Hepatocyte (in vitro differentiated cells): Measurements from ENCODE around the gene DDX1. TPM values are rescaled to one million over a fixed set of nuclear protein-coding genes. Genes with fewer than 3 reads are reported as not detected.

ENCODE experiments used
- DNase-seq: peaks from one replicate; pipeline ENCODE4 v3.0.0-alpha.2; 2016; ENCODE audit warnings: low spot score
- H2AFZ ChIP-seq: fragments of 200-600 bp; sonication (generic); 2 replicates; pipeline ENCODE4 v1.6.0; 2016; ENCODE audit warnings: antibody characterized with exemption, mild to moderate bottlenecking
- H3K27ac ChIP-seq: fragments of 200-600 bp; sonication (generic); 2 replicates; pipeline ENCODE4 v1.5.1; 2016; ENCODE audit warnings: mild to moderate bottlenecking
- H3K27me3 ChIP-seq: fragments of 200-600 bp; sonication (generic); 2 replicates; pipeline ENCODE4 v1.6.1; 2016
- H3K36me3 ChIP-seq: fragments of 200-600 bp; sonication (generic); replicated peaks from 2 replicates; pipeline ENCODE4 v1.5.1; 2016; ENCODE audit warnings: low read depth; ENCODE audit not compliant: insufficient read depth
- H3K4me1 ChIP-seq: fragments of 200-600 bp; sonication (generic); 2 replicates; pipeline ENCODE4 v1.5.1; 2016; ENCODE audit warnings: mild to moderate bottlenecking, moderate library complexity; ENCODE audit not compliant: insufficient read depth
- H3K4me2 ChIP-seq: fragments of 200-600 bp; sonication (generic); 2 replicates; pipeline ENCODE4 v1.6.0; 2016
- H3K4me3 ChIP-seq: fragments of 200-600 bp; sonication (generic); 2 replicates; pipeline ENCODE4 v1.5.1; 2016; ENCODE audit warnings: mild to moderate bottlenecking
- H3K79me2 ChIP-seq: fragments of 200-600 bp; sonication (generic); 2 replicates; pipeline ENCODE4 v1.6.0; 2017; ENCODE audit warnings: mild to moderate bottlenecking
- H3K9me2 ChIP-seq: fragments of 200-600 bp; sonication (generic); replicated peaks from 2 replicates; pipeline ENCODE4 v1.6.0; 2017; ENCODE audit warnings: mild to moderate bottlenecking; ENCODE audit not compliant: insufficient read depth
- H3K9me3 ChIP-seq: fragments of 200-600 bp; sonication (generic); 2 replicates; pipeline ENCODE4 v1.5.1; 2016; ENCODE audit warnings: low read depth, mild to moderate bottlenecking
- H4K20me1 ChIP-seq: fragments of 200-600 bp; sonication (generic); 2 replicates; pipeline ENCODE4 v1.6.0; 2016; ENCODE audit warnings: mild to moderate bottlenecking; ENCODE audit not compliant: insufficient read depth, poor library complexity, severe bottlenecking
- EZH2 ChIP-seq: fragments of 200-600 bp; sonication (generic); IDR thresholded peaks from 2 replicates; pipeline ENCODE4 v1.6.1; 2016; ENCODE audit warnings: antibody characterized with exemption, mild to moderate bottlenecking, borderline replicate concordance
- EZH2phosphoT487 ChIP-seq: fragments of 200-600 bp; sonication (generic); IDR thresholded peaks from one replicate; pipeline ENCODE4 v1.6.1; 2018; ENCODE audit warnings: antibody characterized with exemption, mild to moderate bottlenecking, low read depth, moderate library complexity; ENCODE audit not compliant: unreplicated experiment, severe bottlenecking
- WGBS: methylation state at CpG from one replicate; pipeline ENCODE4 v1.1.6; 2016; ENCODE audit warnings: low lambda C conversion rate; ENCODE audit errors: missing lambda C conversion rate; 5-methylcytosine and 5-hydroxymethylcytosine counted together
- polyA plus RNA-seq: library from polyadenylated mRNA; unstranded; fragments of >200 nt; fragmentation: Nextera tagmentation; extraction: Ambion mirVana; gene quantifications from 2 replicates; pipeline ENCODE4 v1.2.1, GENCODE V29; 2016
- total RNA-seq: library from RNA; depleted of rRNA; stranded (reverse); fragments of >200 nt; gene quantifications from 2 replicates; pipeline ENCODE4 v1.2.3, GENCODE V29; 2014
- TF ChIP-seq, protein P1 (sequence below): fragments of 200-600 bp; sonication (generic); IDR thresholded peaks from 2 replicates; pipeline ENCODE4 v1.5.1; 2016; ENCODE audit warnings: antibody characterized with exemption, mild to moderate bottlenecking; ENCODE audit not compliant: poor library complexity

Gene DDX1
- total and polyA plus RNA-seq, 2 experiments from 2014 or later: 70.2 to 76.2 TPM

DNA sequence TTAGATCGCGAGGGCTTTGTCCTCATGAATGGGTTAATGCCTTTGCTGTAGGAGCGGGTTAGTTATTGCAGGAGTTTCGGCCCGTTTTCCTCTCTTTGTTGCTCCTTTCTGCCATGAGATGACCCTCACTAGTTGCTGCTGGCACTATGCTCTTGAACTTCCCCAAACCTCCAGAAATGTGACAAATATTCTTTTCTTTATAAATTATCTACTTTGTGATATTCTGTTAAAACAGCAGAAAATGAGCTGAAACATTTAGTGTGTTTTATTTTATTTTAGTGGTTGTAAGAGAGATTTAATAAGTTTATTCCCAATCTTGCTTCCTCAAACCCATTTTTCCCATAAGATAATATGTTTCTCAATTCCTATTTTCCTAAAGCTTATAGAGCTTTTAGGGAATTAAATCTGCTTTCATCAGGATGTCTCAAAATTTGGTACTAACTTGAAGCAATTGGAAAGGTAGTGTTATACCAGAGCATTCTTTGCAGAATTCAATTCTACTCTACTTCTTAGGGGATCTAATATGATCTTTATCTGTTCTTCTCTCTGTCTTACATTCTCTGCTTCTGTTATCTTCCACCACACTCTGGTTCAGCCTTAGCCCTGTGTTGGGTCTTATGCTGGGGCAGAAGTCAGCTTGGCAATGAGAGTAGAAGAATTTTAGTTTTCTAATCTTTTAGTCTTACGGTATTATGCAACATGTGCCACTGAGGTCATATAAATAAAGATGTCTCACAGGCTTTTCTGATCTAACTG, 23.1 kb downstream of the DDX1 start:
- Histone ChIP-seq H4K20me1 (no peaks in the 10 kb centered on the region), H3K79me2 (no peaks in the 10 kb centered on the region), H3K4me2 (no peak overlapping the region), H3K27ac (no peak overlapping the region), H2AFZ (no peak overlapping the region), H3K27me3 (no peaks in the 10 kb centered on the region), H3K9me2 (no peaks in the 10 kb centered on the region), H3K36me3 (peaks cover 2% of the 10 kb centered on the region), H3K9me3 (no peaks in the 10 kb centered on the region), H3K4me1 (no peaks in the 10 kb centered on the region), H3K4me3 (no peak overlapping the region)
- WGBS: 87% methylated on average over 6 of the region's 6 CpGs
- TF ChIP-seq EZH2phosphoT487 (no peak), EZH2 (no peak)
- TF ChIP-seq, protein P1, sequence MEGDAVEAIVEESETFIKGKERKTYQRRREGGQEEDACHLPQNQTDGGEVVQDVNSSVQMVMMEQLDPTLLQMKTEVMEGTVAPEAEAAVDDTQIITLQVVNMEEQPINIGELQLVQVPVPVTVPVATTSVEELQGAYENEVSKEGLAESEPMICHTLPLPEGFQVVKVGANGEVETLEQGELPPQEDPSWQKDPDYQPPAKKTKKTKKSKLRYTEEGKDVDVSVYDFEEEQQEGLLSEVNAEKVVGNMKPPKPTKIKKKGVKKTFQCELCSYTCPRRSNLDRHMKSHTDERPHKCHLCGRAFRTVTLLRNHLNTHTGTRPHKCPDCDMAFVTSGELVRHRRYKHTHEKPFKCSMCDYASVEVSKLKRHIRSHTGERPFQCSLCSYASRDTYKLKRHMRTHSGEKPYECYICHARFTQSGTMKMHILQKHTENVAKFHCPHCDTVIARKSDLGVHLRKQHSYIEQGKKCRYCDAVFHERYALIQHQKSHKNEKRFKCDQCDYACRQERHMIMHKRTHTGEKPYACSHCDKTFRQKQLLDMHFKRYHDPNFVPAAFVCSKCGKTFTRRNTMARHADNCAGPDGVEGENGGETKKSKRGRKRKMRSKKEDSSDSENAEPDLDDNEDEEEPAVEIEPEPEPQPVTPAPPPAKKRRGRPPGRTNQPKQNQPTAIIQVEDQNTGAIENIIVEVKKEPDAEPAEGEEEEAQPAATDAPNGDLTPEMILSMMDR: no peak
- DNase-seq: no peak

DNA sequence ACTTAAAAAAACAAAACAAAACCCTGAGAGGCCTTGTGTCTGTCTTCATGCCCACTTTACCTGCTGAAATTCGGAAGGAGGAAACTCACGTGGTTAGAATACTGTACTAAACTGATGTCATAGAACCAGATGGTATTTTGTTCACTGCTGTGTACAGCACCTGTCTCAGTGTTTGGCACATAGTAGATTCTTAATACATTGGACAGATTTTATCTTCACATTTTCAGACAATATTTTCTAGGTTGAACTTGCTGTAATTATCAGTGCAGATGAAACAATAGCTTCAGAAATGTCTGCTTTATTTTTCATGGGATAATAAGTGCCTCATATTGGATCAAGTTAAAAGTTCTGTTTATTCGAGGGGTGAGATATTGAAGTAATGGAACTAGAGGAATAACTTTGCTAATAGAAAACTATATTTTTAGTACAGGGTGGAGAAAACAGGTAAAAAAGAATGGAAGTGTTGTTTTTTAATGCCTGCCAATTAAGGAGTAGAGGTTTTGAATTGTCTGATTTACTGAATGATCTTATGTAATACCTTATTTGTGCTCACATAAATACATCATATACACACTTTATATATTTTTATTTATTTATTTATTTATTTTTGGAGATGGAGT, 23.7 kb downstream of the DDX1 start:
- Histone ChIP-seq H3K9me3 (no peaks in the 10 kb centered on the region), H3K4me2 (no peak overlapping the region), H3K27ac (no peak overlapping the region), H3K27me3 (no peaks in the 10 kb centered on the region), H3K9me2 (no peaks in the 10 kb centered on the region), H2AFZ (no peak overlapping the region), H4K20me1 (no peaks in the 10 kb centered on the region), H3K4me3 (no peak overlapping the region), H3K79me2 (no peaks in the 10 kb centered on the region), H3K4me1 (no peaks in the 10 kb centered on the region), H3K36me3 (peaks cover 2% of the 10 kb centered on the region)
- DNase-seq: no peak
- 93% methylated on average over 3 of the region's 3 CpGs for WGBS
- no peak for TF ChIP-seq EZH2phosphoT487
- TF ChIP-seq, protein P1: no peak
- TF ChIP-seq EZH2: no peak

DNA sequence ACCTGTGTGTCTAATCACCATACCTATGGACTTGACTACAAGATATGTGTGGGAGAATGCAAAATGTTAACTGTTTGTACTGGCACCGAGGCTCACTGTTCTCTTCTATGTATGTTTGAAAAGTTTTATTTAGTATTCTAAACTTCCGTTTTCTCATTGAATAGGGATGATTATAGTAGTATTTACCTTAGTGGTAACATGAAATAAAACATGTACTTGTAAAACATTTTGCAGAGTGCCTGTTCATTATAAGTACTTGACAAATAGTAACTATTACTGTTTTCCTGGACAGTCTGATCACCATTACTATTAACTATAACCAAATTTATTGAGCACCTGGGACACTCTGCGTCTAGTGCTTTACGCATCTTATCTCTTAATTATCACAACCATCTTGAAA, 24.8 kb downstream of the DDX1 start:
- peaks cover 2% of the 10 kb centered on the region for H3K36me3 ChIP-seq
- no peaks in the 10 kb centered on the region for H3K9me3 ChIP-seq
- 95% methylated on average over 4 of the region's 4 CpGs for WGBS

More for the DNA sequence above, 24.8 kb downstream of the DDX1 start:
- Histone ChIP-seq H3K4me2 (no peak overlapping the region), H3K27me3 (no peaks in the 10 kb centered on the region), H3K4me3 (no peak overlapping the region), H2AFZ (no peak overlapping the region), H3K4me1 (no peaks in the 10 kb centered on the region), H3K79me2 (no peaks in the 10 kb centered on the region), H3K9me2 (no peaks in the 10 kb centered on the region), H4K20me1 (no peaks in the 10 kb centered on the region), H3K27ac (no peak overlapping the region)
- TF ChIP-seq, protein P1: no peak
- no peak for DNase-seq
